BJ (cell line): Measurements from ENCODE around the gene CSF2. TPM values are rescaled to one million over a fixed set of nuclear protein-coding genes. Genes with fewer than 3 reads are reported as not detected.

Experiments
- CTCF ChIA-PET: fragments of 350-600 bp; formaldehyde crosslinking; extraction: SDS; loops from one replicate; lab custom pipeline; 2021; ENCODE audit warnings: antibody characterized with exemption, inconsistent platforms; lab: Yijun Ruan, JAX
- POLR2A ChIA-PET: fragments of 300-600 bp; sonication (Branson Sonifier 250); formaldehyde crosslinking; extraction: SDS; loops from one replicate; lab custom pipeline; 2021; ENCODE audit warnings: antibody characterized with exemption; lab: Charles Lee
- DNase-seq: peaks from one replicate; pipeline ENCODE4 v3.0.0-alpha.2; 2011; ENCODE audit warnings: low read depth
- H3K27me3 ChIP-seq: 2 replicates; pipeline ENCODE4 v1.6.0; 2011; ENCODE audit warnings: low read length; ENCODE audit not compliant: control insufficient read depth, insufficient read depth
- H3K36me3 ChIP-seq: 2 replicates; pipeline ENCODE4 v1.5.1; 2011; ENCODE audit warnings: low read length; ENCODE audit not compliant: control insufficient read depth, insufficient read depth
- H3K4me3 ChIP-seq: 2 replicates; pipeline ENCODE4 v1.5.1; 2011; ENCODE audit warnings: low read depth, mild to moderate bottlenecking, control low read depth, low read length
- CTCF ChIP-seq: IDR thresholded peaks from 2 replicates; pipeline ENCODE4 v1.5.1; 2011; ENCODE audit warnings: low read depth, mild to moderate bottlenecking, control low read depth, inconsistent platforms, low read length, moderate library complexity; ENCODE audit not compliant: insufficient read depth
- polyA plus RNA-seq: library from polyadenylated mRNA; depleted of rRNA; stranded (reverse); fragments of >200 nt; gene quantifications from 2 replicates; pipeline ENCODE4 v1.2.3, GENCODE V29; 2011

CSF2 gene
- polyA plus RNA-seq, 1 experiment = not detected

DNA sequence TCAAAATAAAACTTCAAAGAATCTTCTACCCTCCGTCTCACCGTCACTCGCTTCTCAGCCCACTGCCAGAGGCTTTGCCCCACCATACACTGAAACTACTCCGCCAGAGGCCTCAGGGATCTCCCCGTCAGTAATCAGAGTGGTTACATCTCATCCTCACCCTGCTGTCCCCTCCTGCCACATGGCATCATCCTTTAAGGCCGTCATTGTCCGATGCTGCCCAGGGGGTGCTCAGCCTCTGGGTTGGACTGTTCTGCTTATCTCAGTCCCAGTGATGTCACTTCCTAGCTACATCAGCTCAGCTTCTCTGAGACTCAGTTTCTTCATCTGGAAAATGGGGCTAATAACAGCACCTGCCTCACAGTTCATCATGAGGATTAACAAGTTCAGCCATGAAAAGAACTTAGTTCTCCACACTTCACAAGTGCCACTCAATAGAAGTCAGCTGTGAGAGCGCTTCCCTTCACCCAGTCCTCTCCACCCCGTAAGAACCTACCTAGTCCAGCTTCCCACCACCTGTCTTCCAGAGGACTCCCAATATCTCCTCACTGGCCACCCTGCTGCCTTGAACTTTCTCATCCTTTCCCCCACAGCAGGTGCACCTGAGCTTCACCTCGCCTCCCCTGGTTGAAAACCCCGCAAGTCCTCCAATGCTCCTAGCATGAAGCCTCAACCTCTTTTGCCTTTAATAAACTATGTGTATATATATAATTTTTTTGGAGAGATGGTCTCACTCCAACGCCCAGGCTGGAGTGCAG lies 15.9 kb upstream of the CSF2 start:
- no peaks in the 10 kb centered on the region for H3K36me3 ChIP-seq
- no peak overlapping the region for H3K4me3 ChIP-seq
- DNase-seq = no peak
- ChIA-PET CTCF (interaction anchor here (0.7 kb wide), 1 partner anchor 56 kb away, joined by 3 read pairs; no protein-coding TSS in a partner anchor), POLR2A (no interaction called here)
- no peak for TF ChIP-seq CTCF
- H3K27me3 ChIP-seq = peaks cover 4% of the 10 kb centered on the region; the same call in 1 of the 2 replicates

DNA sequence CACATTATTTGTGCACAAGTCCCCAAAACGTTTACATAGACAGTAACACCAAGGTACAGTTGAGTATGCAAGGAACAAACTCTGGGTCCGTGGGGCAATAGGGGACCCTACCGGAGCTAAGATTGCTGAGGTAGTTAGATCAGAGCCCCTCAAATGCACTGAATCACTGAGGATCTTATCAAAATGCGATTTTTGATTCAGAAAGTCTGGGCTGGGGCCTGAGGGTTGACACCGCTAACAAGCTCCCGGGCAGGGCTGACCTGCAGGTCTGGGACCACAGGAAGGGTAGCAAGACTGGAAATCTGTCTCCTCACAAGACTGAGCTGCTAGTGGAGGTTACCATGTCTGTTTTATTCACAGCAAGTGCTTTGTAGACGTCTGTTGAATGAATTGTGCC lies 14.9 kb upstream of the CSF2 start:
- CTCF ChIA-PET = interaction anchor here (0.8 kb wide), 1 partner anchor 78 kb away, joined by 4 read pairs; no protein-coding TSS in a partner anchor
- Histone ChIP-seq H3K36me3 (no peaks in the 10 kb centered on the region), H3K4me3 (no peak overlapping the region), H3K27me3 (peaks cover 4% of the 10 kb centered on the region; the same call in 1 of the 2 replicates)
- no peak for DNase-seq
- TF ChIP-seq CTCF = no peak
- POLR2A ChIA-PET = no interaction called here

DNA sequence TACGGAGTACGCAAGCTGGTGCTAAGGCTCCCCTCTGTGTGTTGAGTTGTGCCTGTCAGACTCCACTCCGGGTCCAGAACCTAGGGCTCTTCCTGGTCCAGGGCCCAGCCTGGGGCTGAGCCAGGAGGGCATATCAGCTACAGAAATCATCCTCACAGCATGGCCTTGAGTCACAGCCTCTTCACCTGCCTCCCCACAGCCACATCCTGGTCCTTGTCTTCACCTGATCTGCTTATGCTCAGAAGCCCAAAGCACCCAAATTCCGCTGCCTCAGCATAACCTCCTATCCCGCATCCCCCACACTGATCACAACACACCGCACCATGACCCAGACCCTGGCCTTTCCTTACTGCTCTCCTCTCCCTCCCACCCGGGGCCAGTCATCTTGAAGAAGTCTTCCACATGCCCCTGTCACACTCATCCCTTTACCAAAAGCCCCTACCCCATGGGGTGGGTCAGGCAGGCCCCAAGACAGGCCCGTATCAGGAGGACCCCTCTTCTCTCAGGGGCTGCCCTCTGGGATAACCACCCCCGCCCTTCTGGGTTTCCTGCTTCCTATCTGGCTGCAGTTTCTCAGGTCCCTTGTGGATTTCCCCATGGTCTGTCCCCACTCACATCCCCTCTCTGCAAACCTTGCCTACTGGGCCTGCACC lies 14.4 kb upstream of the CSF2 start:
- TF ChIP-seq CTCF = no peak
- ChIA-PET CTCF (interaction anchor here (0.8 to 4.8 kb wide), 2 partner anchors 77 to 469 kb away, joined by 4 to 30 read pairs; no protein-coding TSS in a partner anchor), POLR2A (no interaction called here)
- H3K4me3 ChIP-seq = no peak overlapping the region
- DNase-seq = no peak
- H3K27me3 ChIP-seq = 0 out of 2 replicates have a peak, but pooled peaks cover 2% of the 10 kb centered on the region
- H3K36me3 ChIP-seq = no peaks in the 10 kb centered on the region

DNA sequence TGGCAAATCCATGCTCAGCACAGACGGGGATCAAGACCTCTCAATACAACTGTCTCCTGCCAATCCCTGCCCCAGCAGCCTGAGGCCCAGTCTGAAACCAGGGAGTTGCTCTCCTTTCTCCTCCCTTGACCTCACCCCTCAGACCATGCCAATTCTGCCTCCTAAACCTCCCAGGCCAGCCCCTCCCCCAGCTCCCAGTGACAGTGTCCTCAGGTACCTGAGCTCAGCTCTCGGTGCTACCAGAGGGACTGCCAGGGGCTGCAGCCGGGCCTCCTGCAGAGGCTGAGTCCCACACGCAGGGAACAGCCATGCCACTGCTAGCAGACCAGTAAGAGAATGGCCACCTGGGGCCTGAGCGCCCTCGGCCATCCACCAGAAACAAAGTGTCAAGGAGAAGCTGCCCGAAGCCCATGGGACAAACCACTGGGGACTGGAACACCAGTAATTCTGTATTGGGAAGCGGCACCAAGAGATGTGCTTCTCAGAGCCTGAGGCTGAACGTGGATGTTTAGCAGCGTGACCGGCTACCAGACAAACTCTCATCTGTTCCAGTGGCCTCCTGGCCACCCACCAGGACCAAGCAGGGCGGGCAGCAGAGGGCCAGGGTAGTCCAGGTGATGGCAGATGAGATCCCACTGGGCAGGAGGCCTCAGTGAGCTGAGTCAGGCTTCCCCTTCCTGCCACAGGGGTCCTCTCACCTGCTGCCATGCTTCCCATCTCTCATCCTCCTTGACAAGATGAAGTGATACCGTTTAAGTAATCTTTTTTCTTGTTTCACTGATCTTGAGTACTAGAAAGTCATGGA lies 13.7 kb upstream of the CSF2 start:
- Histone ChIP-seq H3K4me3 (no peak overlapping the region), H3K36me3 (no peaks in the 10 kb centered on the region), H3K27me3 (no peaks in the 10 kb centered on the region)
- TF ChIP-seq CTCF = no peak
- ChIA-PET CTCF (interaction anchor here (4.8 kb wide), 1 partner anchor 470 kb away, joined by 30 read pairs; no protein-coding TSS in a partner anchor), POLR2A (no interaction called here)
- no peak for DNase-seq
